K562 (cell line): ENCODE measurements around the gene WT1. TPM values are rescaled to one million over a fixed set of nuclear protein-coding genes. Genes with fewer than 3 reads are reported as not detected.

Source experiments
- CBX5 ChIP-seq: IDR thresholded peaks from 2 replicates; pipeline ENCODE4 v1.6.1; 2014; ENCODE audit warnings: low read depth, borderline replicate concordance
- CREM ChIP-seq: IDR thresholded peaks from 2 replicates; pipeline ENCODE4 v1.6.1; 2014; ENCODE audit warnings: antibody characterized with exemption, low read depth
- DPF2 ChIP-seq: fragments of 450-650 bp; IDR thresholded peaks from 2 replicates; pipeline ENCODE4 v1.6.1; 2016
- FOSL1 ChIP-seq: fragments of 200-800 bp; sonication (Bioruptor generic); conservative IDR thresholded peaks from 2 replicates; pipeline ENCODE4 v1.6.1; 2016; ENCODE audit warnings: missing genetic modification characterization, missing compliant biosample characterization
- JUND ChIP-seq, 2 experiments: IDR thresholded peaks; 2 replicates in 1 of 2; 3 replicates in 1 of 2; pipeline ENCODE4 v1.6.1; 2011; ENCODE audit warnings: borderline replicate concordance in 2 of 2, low read depth in 2 of 2, low read length in 2 of 2, improper control_type of control experiment in 1 of 2, missing biosample characterization in 1 of 2, missing genetic modification characterization in 1 of 2, missing genetic modification reagents in 1 of 2
- MEIS2 ChIP-seq: fragments of 450-650 bp; IDR thresholded peaks from 2 replicates; pipeline ENCODE4 v1.6.1; 2014; ENCODE audit warnings: mild to moderate bottlenecking; ENCODE audit not compliant: partially characterized antibody
- PATZ1 ChIP-seq: fragments of 250-450 bp; sonication (Bioruptor Pico); IDR thresholded peaks from 2 replicates; pipeline ENCODE4 v1.5.0; 2020; ENCODE audit warnings: mild to moderate bottlenecking, borderline replicate concordance
- PBX2 ChIP-seq, 2 experiments: IDR thresholded peaks in 1 of 2; conservative IDR thresholded peaks in 1 of 2; 2 replicates each; pipeline ENCODE4 v1.6.1; 2016; ENCODE audit warnings: low read depth in 2 of 2, mild to moderate bottlenecking in 1 of 2, missing compliant biosample characterization in 1 of 2, missing genetic modification characterization in 1 of 2, moderate library complexity in 1 of 2
- RCOR1 ChIP-seq, 2 experiments: IDR thresholded peaks; 2 replicates each; pipeline ENCODE4 v1.6.1; 2012; ENCODE audit warnings: low read depth in 2 of 2, low read length in 2 of 2, borderline replicate concordance in 1 of 2, improper control_type of control experiment in 1 of 2
- TFAP4 ChIP-seq: sonication (generic); formaldehyde crosslinking; IDR thresholded peaks from 2 replicates; pipeline ENCODE4 v1.8.0; 2022; ENCODE audit warnings: missing genetic modification reagents, mild to moderate bottlenecking, moderate library complexity, borderline replicate concordance
- polyA plus RNA-seq, 8 experiments: library from polyadenylated mRNA; depleted of rRNA in 4 of 8; stranded (reverse) in 5 of 8; unstranded in 3 of 8; fragments of >200 nt; fragmentation: Nextera tagmentation in 2 of 8; fragmentation: Illumina TruSeq in 1 of 8; extraction: Ambion mirVana in 2 of 8; extraction: Trizol in 1 of 8; gene quantifications; 2 replicates each; pipeline versions ENCODE4 v1.2.1 to v1.2.3, GENCODE V29; 2011 to 2014; ENCODE audit warnings: inconsistent platforms in 1 of 8, missing spikeins in 1 of 8
- total RNA-seq, 7 experiments: library from RNA; depleted of rRNA in 6 of 7; stranded (reverse); fragments of >200 nt in 6 of 7; fragmentation: Illumina TruSeq in 2 of 7; extraction: Trizol in 2 of 7; gene quantifications; 2 replicates each; pipeline versions ENCODE4 v1.2.1 to v1.2.3, GENCODE V29; 2011 to 2021; ENCODE audit warnings: low replicate concordance in 1 of 7

The WT1 gene
- total and polyA plus RNA-seq, 9 of the 15 experiments (the other 6 are each of a cell fraction or from before 2014, with no cell fraction given), result 7.1 to 33.8 (median 19.4) TPM

GRCh38 chr11:32379719-32380118 lies 55.6 kb downstream of the WT1 start (continued):
- TF ChIP-seq MEIS2, result peak; percentile 39
- peak in 1 of 2 experiments; percentile 65; a peak in 1 of 4 replicates for TF ChIP-seq RCOR1 (IDR thresholded peaks at IDR 0.05; ENCODE audit: borderline replicate concordance in 1 of 2, low read depth in 2 of 2, low read length in 2 of 2)
- TF ChIP-seq PBX2 (CRISPR knock-in tag; IDR thresholded peaks at IDR 0.05; ENCODE audit: low read depth), result no peak
- 0 out of 2 replicates have a peak, but pooled peaks have one; percentile 8 for TF ChIP-seq PBX2 (tag; conservative IDR thresholded peaks at IDR 0.05; ENCODE audit: low read depth)
- TF ChIP-seq CBX5, result no peak
- TF ChIP-seq CREM, result peak; percentile 79
- no peak for TF ChIP-seq PATZ1 (CRISPR knock-in tag)
- 0 out of 2 replicates have a peak, but pooled peaks have one; percentile 15 for TF ChIP-seq DPF2
- peak; percentile 55; the same call in 1 of the 2 replicates for TF ChIP-seq TFAP4
- TF ChIP-seq FOSL1 (tag), result peak; percentile 23
- 0 out of 2 replicates have a peak, but pooled peaks have one; percentile 51 for TF ChIP-seq JUND (IDR thresholded peaks at IDR 0.05; ENCODE audit: borderline replicate concordance, low read depth, low read length)
- 0 out of 3 replicates have a peak, but pooled peaks have one; percentile 24 for TF ChIP-seq JUND (tag; IDR thresholded peaks at IDR 0.05; ENCODE audit: borderline replicate concordance, low read depth, low read length)
